Measurements from ENCODE around the gene FAM177B.
"Not testable (repeated sequence)": the region's sequence is repeated elsewhere in the genome, so short reads cannot be mapped to it uniquely, and the experiment has no call there.

The FAM177B gene

DNA sequence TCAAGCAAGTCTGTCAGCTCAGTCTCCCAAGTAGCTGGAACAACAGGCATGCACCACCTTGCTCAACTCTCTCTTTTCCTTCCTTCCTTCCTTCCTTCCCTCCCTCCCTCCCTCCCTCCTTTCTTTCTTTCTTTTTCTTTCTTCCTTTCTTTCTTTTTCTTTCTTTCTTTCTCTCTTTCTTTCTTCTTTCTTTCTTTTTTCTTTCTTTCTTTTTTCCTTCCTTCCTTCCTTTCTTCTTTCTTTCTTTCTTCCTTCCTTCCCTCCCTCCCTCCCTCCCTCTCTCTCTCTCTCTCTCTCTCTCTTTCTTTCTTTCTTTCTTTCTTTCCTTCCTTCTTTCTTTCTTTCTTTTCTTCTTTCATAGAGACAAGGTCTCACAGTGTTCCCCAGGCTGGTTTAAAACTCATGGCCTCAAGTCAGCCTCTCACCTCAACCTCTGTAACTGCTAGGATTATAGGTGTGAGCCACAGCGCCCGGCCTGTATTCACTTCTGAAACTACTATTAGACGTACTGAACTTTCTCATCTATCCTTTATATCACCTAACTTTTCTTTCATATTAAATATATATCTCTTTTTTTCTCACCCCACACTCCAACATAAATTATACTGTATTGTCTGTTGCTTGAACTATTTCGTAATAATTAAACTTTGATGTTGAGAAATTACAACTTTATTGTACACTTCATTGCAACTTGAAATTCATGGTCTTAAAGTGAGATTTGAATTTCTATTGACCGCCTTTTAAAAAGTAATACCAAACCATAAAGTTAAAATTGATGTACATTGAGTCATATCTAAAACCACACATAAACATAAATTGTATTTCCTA, 4.8 kb downstream of the FAM177B start:
- not testable (repeated sequence) for DNase-seq

- DNase-seq: no peak
These were observed 12.9 kb downstream of the FAM177B start for GRCh38 chr1:222749927-222750326.

GRCh38 chr1:222750651-222751050, 13.6 kb downstream of the FAM177B start:
- peak in 2 of 4 experiments; percentile 55 to 67 for DNase-seq

DNA sequence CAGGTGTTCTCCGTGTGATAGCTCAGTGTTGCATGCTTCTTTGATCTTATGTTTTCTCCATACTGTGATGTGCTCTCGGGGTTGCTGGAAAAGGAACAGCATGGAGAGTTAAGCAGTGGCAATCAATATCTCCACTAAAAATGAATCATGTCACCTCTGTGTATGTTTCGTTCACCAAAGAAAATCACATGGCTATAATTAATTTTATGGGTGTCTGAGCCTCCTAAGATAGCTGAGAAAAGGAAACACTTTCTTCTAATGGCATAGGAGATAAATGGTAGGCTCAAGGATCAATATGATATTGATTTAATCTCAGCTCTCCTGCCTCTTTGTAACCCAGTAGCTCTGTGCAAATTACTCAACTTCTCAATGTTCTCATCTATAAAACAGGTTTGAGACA, 14.3 kb downstream of the FAM177B start:
- no peak for DNase-seq

DNA sequence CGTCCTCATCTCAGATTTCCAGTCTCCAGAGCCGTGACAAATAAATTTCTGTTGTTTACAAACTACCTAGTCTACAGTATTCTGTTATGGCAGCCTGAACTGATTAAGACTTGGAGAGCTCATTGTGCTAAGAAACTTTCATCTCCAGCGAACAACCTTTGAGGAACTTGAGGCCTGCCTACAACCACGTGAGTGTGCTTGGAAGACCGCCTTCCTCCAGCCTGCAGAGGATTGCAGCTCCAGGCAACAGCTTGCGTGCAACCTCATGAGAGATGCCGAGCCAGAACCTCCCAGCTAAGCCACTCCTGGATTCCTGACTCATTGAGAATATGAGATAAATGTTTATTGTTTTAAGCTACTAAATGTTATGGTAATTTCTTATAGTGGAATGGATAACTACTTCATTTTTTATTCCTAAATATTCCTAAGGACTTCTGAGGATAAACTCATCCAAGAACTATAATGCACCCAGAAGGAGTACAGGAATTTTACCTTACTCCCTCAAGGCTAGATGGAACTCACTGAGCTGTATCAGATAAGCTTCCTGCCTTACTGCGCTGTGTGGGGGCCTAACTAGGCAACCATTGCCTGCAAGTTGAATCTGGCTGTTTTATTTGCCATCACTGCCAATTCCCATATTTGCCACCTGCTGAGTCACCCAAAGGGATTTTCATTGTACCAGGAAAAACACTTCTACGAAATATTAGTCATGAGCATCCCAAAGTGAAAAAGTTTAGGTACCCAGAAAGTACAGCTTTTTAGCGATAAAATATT, 17.6 kb downstream of the FAM177B start:
- peak; percentile 79 to 92 (median 90) for DNase-seq

GRCh38 chr1:222757646-222758268, 20.8 kb downstream of the FAM177B start:
- DNase-seq: peak in 1 of 4 experiments; percentile 25

GRCh38 chr1:222759451-222760035, 22.5 kb downstream of the FAM177B start:
- peak; percentile 17 to 67 (median 43) for DNase-seq

DNA sequence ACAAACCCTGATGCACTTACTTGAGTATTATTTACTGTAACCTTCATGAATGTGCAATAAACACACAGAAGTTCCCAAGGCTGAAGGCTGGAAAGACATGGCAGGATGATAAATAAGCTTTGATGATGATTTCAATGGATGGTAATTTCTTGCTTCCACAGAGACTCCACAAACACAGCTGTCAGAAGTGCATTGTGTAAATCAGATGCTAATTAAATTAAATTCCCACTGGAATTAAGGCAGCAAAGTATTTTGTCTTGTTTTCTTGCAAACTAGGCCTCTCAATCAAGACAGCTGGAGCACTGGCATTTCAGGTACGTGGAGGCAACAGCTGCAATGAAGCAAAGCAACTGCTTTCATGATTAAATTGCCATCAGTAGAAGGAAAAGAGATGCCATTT, 24.1 kb downstream of the FAM177B start:
- no peak for DNase-seq

- DNase-seq: not testable (repeated sequence)
These were observed 25.2 kb downstream of the FAM177B start for GRCh38 chr1:222762178-222762577.

DNA sequence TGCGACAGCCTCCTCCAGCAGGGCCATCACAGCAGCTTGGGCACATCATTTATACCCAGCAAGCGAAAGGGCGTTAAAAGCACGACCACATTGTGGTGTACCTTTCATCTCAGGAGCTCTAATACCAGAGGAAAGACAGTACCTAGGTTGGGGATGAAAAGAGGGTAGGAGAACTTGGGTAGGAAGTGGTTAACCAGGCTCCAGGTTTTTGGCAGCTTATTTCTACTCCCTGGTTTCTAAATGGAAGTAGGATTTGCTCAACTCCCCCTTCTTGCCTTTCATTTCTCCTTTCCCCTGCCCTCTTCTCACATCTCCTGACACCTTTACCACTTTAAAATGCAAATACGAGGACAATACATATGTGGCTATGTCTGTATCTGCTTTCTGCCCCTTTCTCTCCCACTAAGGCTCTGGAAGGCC, 30.2 kb downstream of the FAM177B start:
- DNase-seq: no peak

- DNase-seq: no peak
These were observed 31.6 kb downstream of the FAM177B start for GRCh38 chr1:222768592-222768991.

DNA sequence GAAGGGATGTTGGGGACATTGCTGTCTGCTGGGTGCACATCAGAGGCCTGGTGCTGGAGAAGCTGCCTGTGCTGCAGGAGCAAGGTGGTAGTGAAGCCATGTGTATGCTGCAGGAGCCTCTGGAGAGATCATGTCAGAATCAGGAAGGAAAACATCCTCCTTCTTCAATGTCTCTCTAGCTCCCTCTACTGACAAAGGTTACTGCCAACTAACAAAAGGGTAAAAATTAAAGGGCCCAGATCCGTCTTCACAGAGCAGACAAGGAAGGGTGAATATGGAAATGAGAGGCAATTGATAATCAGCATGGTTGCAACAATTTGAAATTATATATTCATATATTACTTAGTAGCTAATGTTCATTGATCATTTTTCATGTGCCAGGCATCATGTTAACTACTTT, 32.2 kb downstream of the FAM177B start:
- DNase-seq: peak in 2 of 4 experiments; percentile 41 to 65

DNA sequence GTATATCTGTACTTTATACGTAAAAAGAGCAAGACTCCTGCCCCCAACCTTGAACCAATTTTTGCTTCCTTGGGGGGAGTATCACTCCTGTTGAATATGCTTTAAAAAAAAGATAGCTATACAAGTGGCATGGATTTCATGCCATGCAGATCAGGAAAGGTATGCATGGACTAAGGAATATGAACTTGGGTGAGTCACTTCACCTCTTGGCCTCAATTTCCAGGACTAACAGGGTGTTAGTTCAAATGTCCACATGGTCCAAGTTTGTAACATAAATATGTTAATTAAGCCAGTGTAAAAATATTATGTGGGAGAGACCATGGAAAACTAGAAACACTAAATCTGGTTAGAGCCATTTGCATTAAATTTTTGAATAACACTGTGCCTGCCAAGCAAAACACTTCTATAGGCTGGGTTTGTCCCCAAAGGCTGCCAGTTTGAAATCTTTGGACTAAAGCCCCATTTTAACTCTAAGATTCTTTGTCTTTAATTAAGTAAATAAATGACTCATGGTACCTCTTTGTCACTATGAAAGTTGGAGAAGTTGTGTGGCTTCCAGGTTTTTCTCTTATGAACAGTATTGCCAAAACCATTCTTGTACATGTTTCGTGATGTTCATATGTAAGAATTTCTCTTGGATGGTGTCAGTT, 33.1 kb downstream of the FAM177B start:
- DNase-seq: no peak

DNA sequence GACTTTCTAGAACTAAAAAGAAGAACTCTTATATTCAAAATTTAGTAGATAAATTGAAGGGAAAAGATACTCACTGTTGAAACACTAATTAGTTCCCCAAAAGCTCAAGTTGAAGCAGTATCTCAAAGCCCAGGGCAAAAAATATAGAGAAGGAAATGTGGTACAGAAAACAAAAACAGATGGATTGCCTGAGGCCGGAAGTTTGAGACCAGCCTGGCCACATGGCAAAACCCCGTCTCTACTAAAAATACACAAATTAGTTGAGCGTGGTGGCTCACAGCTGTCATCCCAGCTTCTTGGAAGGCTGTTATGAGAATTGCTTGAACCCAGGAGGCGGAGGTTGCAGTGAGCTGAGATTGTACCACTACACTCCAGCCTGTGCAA, 36.0 kb downstream of the FAM177B start:
- peak; percentile 35 to 79 (median 60) for DNase-seq

- DNase-seq: no peak
These were observed 40.5 kb downstream of the FAM177B start for GRCh38 chr1:222777463-222777862.

GRCh38 chr1:222777977-222778376, 41.0 kb downstream of the FAM177B start:
- DNase-seq: no peak

- DNase-seq: no peak
These were observed 44.2 kb downstream of the FAM177B start for GRCh38 chr1:222781251-222781650.

- DNase-seq: no peak
These were observed 46.0 kb downstream of the FAM177B start for GRCh38 chr1:222783051-222783450.

- no peak for DNase-seq
These were observed 47.4 kb downstream of the FAM177B start for GRCh38 chr1:222784371-222784770.

DNA sequence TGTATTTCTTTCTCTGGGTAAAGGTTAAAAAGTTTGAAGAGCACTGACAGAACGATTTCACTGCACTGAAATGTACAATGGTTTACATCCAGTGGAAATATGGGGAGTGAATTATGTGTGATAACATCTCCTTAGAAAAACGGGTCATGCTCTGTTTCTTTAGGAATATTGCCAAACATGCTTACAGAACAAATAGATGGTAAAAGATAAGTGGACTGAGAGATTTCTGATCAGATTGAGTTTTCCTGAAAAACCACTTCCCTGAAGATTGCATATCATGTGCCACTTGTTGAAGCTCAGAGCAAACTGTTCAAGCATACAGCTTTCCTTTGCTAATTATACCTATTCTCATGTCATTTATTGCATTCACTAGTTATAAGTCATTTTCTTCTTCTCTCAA, 47.9 kb downstream of the FAM177B start:
- DNase-seq: no peak

DNA sequence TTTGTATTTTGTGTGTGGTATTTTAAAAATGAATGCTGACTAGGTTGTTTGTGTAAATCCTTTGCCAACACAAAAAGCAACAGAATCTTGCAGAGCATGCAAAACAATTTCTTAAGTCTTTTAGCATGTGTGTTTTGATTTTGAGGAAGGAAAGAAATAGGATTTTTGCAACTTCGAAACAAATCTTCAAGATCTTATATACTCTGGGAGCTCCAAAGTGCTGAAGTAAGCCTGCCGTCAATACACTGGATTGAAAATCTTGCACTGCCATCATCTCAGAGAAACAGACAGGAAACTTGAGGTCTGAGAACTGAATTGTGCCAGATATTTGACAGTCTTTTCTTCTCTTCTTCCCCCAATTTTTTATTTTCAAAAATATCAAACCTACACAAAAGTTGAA, 48.5 kb downstream of the FAM177B start:
- peak; percentile 24 to 85 (median 54) for DNase-seq

GRCh38 chr1:222786121-222786520, 49.1 kb downstream of the FAM177B start:
- no peak for DNase-seq
